NCI-H1436 (cell line): ENCODE measurements around the gene POLN.
"Not testable (repeated sequence)": the region's sequence is repeated elsewhere in the genome, so short reads cannot be mapped to it uniquely, and the experiment has no call there.

Source experiments
- DNase-seq: peaks from one replicate; lab custom pipeline; 2025; lab: John Stamatoyannopoulos, UW

The POLN gene

DNA sequence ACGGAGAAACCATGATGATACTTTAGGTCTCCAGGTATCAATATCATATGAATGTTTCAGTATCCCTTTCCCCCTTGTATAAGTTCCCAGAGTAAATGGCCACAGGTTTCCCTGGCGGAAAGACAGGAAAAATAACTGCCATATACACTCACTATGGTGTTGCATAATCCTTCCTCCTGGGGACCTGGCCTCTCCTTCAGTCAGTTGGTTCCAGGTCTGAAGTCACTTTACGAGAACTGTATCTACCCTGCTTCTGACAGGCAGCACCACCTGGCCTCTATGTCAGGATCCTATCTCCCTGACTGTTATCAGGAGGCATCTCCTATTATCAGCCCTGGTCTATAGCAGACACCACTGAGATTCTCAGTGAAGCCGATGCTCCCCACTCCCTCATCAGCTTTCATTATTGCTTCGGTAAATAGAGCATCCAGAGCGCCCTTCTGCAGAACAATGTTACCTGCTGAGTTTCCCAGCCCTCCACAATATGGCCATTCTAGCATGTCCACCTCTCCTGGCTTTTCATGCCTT lies 22.6 kb downstream of the POLN start:
- no peak for DNase-seq

DNA sequence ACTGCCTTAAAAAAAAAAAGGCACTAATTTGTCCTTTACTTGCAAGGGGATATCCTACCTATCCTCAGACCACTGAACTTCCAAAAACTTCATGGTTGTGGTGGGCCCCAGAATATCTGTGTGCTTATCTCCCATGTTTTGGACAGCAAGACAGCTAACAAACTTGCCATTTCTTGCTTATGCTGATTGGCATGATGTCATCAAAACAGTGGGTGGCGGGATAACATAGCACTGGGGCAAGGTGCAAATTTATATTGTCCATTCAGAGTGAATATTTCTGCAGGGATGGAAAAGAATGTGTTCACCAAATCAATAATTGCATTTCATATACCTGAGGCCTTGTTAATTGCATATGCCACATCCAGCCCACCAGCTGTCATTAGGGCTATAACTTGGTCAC lies 23.5 kb downstream of the POLN start:
- no peak for DNase-seq

DNA sequence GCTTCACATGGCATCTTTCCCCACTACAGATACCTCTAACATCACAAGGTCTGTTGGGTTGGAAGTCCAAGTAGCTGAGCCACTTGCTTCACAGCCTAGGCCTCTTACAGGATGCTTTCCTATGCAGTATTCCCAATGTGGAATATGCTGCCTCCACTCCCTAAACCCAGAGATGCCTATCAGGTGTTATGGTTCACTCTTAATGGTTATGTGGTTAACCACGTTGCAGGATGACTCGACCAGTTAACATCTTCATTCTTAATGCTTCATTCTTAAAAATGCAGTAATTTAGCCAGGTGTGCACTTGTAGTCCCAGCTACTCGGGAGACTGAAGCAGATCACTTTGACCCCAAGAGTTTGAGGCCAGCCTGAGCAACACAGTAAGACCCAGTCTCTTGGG lies 24.2 kb downstream of the POLN start:
- no peak for DNase-seq

DNA sequence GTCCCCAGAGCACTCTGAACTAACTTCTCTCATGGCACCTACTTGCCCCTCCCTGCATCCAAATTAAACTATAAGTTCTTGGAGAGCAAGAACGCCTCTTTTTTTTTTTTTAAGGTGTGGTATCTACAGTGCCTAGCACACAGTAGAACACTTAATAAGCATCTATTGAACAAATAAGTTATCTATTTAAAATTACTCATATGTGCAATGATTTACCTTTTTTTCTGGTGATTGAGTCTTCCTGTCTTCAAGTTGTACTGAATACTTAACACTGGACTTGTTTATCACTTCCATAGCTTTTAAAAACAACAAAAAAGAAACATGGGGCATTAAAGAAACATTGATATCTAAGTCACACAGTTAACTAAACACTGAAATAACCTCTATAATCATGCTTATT lies 29.1 kb downstream of the POLN start:
- DNase-seq = no peak

DNA sequence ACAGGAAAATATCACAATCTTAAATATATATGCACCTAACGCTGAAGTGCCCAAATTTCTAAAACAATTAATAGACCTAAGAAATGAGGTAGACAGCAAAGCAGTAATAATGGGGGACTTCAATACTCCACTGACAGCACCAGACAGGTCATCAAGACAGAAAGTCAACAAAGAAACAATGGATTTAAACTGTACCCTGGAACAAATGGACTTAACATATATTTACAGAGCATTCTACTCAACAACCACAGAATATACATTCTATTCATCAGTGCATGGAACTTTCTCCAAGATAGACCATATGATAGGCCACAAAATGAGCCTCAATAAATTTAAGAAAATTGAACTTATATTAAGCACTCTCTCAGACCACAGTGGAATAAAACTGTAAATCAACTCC lies 39.1 kb downstream of the POLN start:
- not testable (repeated sequence) for DNase-seq

DNA sequence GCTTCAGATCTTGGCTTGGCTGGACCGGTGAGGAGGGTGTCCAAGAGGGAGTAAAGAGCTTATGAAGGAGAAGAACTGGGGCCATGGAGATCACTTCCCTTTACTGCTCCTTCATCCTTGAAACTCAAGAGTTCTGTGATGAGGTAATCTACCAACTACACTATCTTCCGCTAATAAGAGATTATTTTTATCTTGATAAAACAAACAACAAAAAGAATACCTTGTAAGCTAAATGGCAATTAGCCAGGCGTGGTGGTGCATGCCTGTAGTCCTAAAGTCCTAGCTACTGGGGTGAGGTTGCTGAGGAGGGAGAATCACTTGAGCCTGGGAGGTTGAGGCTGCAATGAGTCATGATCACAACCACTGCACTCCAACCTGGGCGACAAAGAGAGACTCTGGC lies 47.4 kb downstream of the POLN start:
- DNase-seq = no peak

DNA sequence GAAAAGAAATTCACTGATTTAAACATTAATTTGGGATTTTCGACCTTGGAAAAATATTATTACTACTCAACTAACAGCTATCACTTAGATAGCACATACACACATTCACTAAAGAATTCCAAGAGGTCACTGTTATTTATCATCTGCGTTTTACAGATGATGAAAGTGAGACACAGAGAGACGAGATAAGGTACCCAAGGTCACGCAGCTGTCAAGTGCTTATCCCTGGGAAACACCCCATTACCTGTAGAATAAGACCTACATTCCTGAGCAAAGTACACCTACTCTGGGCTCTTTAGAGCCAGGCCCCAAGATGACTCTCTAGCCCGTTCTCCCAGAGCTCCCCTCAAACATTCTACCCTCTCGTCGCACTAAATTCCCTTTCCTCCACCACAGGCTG lies 48.6 kb downstream of the POLN start:
- no peak for DNase-seq

DNA sequence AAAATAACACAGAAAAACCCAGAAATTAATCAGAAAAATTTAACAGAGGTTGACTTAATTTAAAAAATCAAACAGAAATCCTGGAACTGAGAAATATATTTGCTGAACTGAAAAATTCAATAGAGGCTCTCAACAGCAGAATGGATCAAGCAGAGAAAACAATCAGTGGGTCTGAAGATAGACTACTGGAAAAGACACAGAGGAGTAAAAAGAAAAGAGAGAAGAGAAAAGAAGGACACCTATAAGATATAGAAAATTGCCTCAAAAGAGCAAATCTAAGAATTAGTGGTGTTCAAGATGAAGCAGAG lies 55.1 kb downstream of the POLN start:
- no peak for DNase-seq

DNA sequence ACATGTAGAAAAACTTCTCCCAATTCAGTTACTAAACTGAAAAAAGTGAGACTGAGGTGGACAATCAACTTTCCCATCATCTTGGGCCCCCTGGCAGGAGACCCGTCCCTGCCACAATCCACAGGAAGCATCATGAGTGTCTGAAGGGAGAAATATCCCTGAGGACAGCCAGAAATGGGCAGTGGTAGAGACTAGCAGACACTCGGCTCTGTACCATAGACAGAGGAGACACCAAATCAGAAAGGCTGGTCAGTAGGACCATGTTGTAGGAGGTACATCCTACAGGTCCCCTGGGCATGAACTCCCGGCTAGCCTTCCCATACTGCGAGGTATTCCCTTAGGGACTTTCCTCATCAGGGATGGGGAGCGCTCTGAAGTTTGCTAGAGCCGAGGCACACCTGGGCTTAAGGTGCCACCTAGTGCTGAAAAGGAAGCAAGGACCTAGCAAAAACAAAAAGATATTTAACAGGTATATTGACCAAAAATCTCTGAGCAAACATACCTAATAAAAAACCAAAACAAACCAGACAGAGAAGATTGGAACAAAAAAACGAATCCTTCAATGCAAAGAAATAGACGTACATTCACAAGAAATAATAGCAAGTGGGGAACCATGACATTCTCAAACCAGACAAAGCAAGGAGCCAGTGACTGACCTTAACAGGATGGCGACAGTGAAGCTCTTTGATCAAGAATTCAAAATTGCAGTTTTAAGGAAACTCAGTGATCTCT lies 55.6 kb downstream of the POLN start:
- no peak for DNase-seq

DNA sequence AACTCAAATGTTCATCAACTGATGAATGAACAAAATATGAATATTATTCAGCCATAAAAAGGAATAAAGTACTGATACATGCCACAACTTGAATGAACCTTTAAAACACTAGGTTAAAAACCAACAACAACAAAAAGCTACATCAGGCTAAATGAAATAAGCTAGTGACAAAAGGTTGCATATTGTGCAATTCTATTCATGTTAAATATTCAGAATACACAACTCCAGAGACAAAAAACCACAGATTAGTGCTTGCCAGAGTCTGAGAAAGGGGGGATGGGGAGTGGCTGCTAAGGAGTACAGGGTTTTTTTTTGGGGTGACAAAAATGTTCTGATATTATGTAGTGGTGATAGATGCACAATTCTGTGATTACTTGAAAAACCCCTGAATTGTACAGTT lies 58.5 kb downstream of the POLN start:
- DNase-seq = no peak

DNA sequence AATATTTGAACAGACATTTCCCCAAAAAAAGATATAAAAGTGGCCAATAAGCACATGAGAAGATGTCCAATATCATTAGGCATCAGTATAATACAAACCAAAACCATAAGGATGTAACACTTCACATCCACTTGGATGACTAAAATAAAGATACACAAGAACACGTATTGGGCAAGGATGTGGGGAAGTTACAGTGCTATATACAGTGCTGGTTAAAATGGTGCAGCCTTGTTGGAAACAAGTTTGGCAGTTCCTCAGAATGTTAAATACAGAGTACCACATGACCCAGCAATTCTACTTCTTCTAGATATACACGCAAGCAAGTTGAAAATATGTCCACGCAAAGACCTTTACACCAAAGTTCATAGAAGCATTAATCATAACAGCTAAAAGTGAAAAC lies 58.9 kb downstream of the POLN start:
- DNase-seq = no peak

DNA sequence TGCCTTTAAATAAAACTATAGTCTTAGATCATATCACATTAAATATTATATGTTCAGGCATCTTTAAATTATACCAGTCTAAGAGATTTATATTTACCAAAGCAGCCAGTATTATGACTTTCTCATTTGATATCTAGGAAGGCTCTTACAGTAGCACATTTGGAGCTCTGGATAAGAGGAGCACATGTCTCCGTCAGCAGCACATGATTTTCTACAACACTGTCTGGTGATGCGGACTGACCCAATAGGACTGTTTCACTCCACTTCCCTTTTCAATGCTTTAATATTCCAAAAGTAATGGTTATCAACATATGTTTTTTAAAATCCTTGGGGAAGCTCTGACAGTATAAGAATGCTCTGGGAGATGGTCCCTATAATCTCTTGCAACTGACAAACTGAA lies 61.5 kb downstream of the POLN start:
- DNase-seq = no peak

DNA sequence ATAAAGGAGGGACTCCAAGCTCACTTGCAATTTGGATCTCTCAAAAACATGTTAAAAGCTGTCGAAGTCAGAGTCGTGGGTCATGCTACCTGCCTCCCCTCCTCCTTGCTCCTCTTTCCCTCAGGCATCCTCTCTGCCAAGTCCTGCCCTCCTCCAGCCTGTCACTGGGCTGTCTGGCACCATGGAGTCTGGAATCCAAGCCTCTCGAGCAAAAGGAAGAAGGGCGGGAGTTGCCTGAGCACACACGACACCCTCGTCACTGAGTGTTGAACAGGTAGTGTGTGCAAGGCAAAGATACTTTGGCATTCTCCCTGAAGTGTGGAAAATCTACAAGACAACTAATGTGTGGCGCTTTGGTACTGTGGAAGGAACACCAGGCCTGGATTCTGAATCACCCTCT lies 62.2 kb downstream of the POLN start:
- no peak for DNase-seq

DNA sequence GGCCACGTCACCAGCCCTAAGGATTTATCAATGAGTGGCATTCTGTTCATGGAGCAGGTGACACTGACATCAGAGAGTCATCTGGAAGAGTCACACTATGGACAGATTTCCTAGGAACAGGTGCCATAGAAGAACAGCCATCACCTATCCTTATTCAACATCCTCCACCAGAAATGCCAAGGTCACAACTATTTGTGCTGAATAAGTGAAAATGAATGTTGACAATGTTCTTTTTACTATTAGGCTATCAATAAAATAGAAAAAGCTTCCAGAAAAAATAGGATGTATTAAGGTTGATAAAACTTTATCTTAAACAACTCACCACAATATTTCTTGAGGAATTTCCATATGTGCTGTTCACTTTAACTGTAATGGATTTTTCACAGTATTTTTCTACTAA lies 62.9 kb downstream of the POLN start:
- DNase-seq = no peak

DNA sequence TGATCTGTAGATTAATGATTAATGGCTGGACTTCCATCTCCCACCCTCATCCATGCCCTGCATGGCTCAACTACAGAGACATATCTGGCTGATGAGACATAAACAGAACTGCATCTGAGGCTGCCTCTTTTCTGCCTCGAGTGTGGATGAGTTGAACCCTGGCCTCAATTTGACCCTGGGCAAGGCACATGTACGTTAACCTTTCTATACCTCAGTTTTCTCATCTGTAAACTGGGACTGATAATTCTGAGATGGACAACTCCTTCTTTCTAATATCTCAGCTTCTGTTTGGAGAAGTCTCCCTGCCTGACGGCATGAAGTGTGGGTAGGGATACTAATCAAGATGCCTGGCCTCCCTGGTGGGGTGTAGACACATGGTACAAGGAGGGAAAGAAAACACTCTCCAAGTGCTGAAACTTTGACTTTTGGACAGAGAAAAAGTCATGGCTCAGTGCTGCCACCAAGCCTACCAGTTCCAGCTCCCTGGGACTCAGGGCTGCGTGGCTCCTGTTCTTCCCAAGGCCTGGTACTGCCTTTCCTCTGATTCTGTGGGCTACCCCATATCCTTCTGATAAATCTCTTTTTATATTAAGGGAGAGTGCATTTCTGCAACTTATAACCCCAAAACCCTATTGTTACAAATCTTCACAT lies 64.4 kb downstream of the POLN start:
- DNase-seq = no peak

DNA sequence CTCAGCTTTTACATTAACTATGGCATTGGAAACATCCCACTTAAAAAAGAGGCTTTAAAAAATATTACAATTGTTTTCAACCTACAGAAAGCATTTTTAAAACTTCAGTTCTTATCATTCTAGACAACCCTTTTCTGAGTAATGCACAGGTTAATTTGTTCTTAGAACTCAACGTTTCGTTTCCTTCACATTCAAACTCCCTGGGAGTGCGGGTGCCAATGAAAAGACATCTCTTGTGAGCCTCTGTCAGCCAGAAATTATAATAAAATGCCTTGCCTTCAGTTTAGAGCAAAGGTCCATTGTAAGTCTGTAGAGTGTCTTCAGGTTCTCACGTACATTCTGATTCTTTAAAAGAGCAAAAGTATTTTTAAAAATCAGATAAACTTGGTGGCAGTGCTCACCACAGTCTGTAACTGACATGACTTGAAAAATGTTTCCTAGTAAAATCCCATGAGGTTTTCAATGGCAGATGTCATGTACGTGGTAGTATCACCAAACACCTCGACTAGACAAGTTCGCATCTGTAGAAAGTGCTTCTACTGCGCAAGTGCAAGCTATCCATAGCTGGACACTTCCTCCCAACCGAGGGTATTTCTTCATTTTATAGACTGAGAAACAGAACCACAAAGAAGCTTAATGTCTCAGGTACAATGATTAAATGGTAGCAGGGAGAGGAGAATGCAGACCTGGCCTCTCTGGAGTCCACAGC lies 65.8 kb downstream of the POLN start:
- DNase-seq = no peak

DNA sequence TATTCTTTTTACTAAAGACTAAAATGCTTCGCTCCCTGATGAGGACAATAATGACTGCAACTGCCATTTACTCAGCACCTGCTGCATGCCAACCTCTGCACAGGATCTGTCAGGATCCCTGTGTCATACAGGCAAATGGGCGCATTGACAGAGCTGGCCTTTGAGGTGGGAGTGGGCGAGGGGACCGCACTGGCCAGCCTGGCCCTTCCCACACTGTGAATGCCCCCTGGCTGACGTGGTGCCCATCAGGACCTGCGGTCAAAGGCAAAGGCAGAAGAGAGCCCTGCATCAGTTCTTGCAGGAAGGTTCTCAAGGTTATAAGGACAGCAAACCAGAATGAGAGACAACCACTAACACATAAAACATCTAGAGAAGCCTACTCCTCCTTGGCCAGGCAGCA lies 67.9 kb downstream of the POLN start:
- DNase-seq = no peak

DNA sequence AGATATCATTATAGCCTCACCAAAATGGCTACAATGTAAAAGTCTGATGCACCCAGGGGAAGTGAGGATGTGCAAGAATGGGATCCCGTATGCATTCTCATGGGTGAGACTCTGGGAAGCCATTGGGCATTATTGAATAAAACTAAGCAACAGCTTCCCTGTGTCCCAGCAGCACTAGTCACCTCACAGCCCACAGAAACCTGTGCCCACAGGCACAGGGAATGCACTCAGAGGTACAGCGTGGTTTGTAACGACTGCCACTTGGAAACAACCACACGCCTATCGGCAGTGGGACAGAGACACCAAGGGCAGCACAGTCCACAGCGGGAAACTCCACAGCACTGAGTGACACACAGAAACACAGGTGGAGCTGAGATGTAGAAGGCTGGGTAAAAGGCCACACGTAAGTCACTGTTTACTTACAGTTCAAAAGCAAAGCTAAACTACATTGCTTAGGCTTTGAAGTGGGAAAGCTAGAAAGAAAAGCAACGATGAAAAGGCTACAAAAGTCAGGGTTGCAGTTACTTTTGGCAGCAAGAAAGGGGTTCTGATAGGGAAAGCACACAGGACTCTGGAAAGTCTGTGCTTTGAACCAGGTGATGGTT lies 69.2 kb downstream of the POLN start:
- DNase-seq = no peak

DNA sequence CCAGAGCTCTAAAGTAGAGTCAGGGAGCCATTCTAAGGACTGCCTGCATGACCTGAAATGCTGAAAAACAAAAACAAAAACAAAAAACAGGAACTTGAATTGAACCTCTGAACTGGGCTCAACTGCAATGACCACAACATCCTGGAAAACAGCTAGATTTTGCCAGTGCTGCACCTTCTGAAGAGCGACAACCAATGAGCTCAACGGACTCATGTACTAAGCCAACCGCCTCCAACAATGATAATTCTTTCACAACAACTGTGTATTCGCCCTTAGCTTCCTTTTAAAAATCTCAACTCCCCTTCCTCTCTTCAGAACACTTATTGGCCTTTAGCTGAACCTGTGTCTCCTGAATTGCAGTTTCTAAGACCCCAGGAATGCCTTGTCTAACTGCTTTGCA lies 69.8 kb downstream of the POLN start:
- DNase-seq = no peak

DNA sequence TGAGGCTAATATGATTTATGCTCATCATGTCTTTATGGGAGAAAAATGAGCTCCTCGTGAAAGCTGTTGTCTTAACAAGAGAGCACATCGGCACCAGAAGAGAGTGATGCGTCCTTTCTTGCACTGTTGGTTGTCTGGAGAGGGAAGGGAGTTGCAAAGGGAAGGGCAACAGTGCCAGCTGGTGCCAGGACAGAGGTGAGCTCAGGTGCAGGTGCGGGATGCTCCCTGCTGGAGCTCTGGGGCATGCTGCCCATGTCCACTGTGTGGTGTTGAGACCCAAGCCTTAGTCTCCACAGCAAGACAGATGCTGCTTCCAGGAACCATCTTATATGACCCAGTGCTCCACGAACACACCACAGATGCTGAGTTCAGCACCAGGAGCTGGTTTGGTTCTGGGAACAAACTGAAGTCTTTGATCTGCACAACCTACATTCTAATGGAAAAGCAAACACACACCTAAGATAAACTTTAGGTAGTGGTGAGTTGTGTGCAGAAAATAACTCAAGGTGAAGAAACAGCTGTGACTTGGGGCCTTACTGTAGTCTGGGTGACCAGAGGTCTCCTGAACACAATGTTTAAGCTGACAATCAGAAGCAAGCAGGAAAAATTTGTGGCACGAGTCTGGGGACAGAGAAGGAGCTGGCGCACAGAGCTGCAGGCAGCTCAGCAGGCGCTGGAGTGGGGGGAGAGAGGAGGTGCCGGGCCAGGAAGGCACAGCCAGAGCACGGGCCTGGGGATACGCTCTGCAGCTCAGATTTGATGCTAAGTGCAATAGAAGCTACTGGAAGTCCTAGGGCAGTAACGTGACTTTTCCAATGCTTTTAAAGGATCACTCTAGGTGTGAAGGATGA lies 73.2 kb downstream of the POLN start:
- no peak for DNase-seq

DNA sequence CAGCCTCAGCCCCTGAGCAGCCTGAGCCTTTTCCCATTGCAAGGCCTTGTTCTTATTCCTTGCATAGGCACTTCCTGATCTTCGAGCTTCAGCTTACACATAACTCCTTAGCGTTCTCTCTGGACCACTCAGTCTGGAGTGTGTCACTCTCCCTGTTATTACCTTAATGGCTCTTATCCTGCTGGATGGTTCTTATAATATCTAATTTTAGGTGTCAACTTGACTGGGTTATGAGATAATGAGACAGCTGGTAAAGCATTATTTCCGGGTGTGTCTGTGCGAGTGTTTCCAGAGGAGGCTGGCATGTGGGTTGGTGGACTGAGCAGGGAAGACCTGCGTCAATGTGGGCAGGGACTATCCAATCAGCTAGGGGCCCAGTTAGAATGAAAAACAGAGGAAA lies 75.7 kb downstream of the POLN start:
- no peak for DNase-seq

DNA sequence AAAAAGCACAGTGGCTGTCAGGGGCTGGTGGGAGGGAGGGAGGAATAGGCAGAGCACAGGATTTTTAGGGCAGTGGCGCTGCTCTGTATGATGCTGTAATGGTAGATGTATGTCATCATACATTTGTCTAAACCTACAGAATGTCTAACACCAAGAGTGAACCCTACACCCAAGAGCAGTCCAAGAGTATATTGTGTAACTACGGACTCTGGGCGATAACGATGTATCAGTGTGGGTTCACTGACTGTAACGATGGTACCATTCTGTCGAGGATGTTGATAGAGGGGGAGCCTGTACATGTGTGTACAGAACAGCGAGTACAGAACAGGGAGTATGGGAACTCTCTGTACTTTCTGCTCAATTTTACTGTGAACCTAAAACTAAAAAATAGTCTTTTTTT lies 76.5 kb downstream of the POLN start:
- DNase-seq = no peak
